Erythroblast (primary cell): ENCODE results near the gene CARM1.

Source experiments
- GATA1 ChIP-seq: IDR thresholded peaks from 2 replicates; pipeline ENCODE4 v1.6.1; 2011; ENCODE audit warnings: low read depth, mild to moderate bottlenecking, control low read depth, low read length, moderate library complexity
- POLR2A ChIP-seq: IDR thresholded peaks from 2 replicates; pipeline ENCODE4 v1.6.1; 2011; ENCODE audit warnings: mild to moderate bottlenecking, low read length

- TF ChIP-seq POLR2A: no peak
- no peak for TF ChIP-seq GATA1
These were observed 2.3 kb upstream of the CARM1 start for GRCh38 chr19:10868872-10869547.
